PC-3 (cell line): ENCODE results near the gene BCL11A.

Source experiments
- EZH2 ChIP-seq: fragments of 300-600 bp; sonication (generic); IDR thresholded peaks from one replicate; pipeline ENCODE4 v1.6.1; 2017; ENCODE audit warnings: antibody characterized with exemption, mild to moderate bottlenecking, low read length; ENCODE audit not compliant: unreplicated experiment
- EZH2phosphoT487 ChIP-seq: fragments of 300-600 bp; sonication (generic); IDR thresholded peaks from 2 replicates; pipeline ENCODE4 v1.6.1; 2018; ENCODE audit warnings: mild to moderate bottlenecking, antibody characterized with exemption, low read length, borderline replicate concordance
- TF ChIP-seq, protein P1 (sequence below): fragments of 300-600 bp; sonication (generic); conservative IDR thresholded peaks from 2 replicates; pipeline ENCODE4 v1.5.1; 2017; ENCODE audit warnings: antibody characterized with exemption, low read depth, mild to moderate bottlenecking, low read length

DNA sequence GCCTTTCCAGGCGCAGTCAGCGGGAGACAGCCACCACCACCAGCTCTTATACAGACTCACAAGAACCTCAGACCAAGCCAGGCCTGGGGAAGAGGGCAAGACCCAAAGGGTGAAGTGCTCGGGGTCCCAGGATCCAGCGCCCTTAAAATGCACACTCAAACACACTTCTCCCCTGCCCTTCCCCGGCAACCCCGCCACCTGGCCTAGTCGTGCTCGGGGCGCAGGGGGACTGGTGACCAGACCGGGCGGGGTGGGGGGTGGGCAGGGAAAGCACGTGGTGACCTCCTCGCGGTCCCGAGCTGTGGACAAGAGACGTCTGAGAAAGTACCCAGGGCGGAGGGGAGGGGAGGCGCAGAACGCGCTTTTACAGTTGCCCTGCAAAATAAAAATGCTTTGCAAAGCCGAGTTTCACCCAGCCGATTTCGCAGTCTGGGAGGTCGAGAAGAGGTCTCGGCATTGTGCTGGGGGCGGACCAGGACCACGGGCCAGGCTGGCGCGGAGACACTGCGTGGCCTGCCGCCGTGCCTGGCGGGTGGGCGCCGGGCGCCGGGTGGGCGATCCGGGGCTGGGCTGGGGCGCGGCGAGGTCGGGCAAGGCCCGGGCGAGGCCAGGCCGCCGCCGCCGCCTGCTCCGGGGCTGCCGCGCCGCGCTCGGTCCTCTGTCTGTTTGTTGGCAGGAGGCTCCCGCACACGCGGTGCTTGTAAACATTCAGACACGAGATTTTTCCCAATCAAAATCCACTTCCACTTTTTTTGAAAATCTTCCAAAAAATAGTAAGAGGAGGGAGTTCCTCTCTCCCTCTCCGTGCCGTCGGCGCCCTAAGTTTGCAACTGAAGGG, 2.0 kb downstream of the BCL11A start:
- TF ChIP-seq, protein P1, sequence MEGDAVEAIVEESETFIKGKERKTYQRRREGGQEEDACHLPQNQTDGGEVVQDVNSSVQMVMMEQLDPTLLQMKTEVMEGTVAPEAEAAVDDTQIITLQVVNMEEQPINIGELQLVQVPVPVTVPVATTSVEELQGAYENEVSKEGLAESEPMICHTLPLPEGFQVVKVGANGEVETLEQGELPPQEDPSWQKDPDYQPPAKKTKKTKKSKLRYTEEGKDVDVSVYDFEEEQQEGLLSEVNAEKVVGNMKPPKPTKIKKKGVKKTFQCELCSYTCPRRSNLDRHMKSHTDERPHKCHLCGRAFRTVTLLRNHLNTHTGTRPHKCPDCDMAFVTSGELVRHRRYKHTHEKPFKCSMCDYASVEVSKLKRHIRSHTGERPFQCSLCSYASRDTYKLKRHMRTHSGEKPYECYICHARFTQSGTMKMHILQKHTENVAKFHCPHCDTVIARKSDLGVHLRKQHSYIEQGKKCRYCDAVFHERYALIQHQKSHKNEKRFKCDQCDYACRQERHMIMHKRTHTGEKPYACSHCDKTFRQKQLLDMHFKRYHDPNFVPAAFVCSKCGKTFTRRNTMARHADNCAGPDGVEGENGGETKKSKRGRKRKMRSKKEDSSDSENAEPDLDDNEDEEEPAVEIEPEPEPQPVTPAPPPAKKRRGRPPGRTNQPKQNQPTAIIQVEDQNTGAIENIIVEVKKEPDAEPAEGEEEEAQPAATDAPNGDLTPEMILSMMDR = no peak
- TF ChIP-seq EZH2 = no peak
- no peak for TF ChIP-seq EZH2phosphoT487
